ENCODE results near the gene CLGN. TPM values are rescaled to one million over a fixed set of nuclear protein-coding genes. Genes with fewer than 3 reads are reported as not detected.

The CLGN gene
- total and polyA plus RNA-seq, 2 of the 13 experiments (the other 11 are each of a cell fraction or from before 2014, with no cell fraction given): 7.2 to 17.0 TPM

DNA sequence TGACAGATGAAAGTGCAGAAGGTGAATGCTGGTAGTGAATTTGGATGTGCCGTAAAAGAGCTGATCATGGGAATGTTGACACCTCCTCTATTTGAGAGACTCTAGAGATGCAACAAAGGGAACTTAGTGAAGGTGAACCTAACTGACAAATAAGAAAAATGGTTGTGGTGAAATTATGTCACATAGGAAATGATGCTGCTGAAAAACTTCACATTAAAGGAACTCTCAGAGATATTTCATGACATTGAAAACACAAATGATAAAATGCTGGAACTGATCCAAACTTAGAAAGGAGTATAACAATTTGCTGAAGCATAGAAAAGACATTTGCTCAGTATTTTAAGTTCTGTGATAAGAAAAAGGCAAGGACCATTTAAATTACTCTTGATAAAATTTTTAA lies 38.7 kb upstream of the CLGN start (continued):
- TF ChIP-seq, protein P1, sequence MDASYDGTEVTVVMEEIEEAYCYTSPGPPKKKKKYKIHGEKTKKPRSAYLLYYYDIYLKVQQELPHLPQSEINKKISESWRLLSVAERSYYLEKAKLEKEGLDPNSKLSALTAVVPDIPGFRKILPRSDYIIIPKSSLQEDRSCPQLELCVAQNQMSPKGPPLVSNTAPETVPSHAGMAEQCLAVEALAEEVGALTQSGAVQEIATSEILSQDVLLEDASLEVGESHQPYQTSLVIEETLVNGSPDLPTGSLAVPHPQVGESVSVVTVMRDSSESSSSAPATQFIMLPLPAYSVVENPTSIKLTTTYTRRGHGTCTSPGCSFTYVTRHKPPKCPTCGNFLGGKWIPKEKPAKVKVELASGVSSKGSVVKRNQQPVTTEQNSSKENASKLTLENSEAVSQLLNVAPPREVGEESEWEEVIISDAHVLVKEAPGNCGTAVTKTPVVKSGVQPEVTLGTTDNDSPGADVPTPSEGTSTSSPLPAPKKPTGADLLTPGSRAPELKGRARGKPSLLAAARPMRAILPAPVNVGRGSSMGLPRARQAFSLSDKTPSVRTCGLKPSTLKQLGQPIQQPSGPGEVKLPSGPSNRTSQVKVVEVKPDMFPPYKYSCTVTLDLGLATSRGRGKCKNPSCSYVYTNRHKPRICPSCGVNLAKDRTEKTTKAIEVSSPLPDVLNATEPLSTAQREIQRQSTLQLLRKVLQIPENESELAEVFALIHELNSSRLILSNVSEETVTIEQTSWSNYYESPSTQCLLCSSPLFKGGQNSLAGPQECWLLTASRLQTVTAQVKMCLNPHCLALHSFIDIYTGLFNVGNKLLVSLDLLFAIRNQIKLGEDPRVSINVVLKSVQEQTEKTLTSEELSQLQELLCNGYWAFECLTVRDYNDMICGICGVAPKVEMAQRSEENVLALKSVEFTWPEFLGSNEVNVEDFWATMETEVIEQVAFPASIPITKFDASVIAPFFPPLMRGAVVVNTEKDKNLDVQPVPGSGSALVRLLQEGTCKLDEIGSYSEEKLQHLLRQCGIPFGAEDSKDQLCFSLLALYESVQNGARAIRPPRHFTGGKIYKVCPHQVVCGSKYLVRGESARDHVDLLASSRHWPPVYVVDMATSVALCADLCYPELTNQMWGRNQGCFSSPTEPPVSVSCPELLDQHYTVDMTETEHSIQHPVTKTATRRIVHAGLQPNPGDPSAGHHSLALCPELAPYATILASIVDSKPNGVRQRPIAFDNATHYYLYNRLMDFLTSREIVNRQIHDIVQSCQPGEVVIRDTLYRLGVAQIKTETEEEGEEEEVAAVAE (CRISPR knock-in tag; IDR thresholded peaks at IDR 0.05; ENCODE audit: borderline replicate concordance): no peak
- TF ChIP-seq, protein P2, sequence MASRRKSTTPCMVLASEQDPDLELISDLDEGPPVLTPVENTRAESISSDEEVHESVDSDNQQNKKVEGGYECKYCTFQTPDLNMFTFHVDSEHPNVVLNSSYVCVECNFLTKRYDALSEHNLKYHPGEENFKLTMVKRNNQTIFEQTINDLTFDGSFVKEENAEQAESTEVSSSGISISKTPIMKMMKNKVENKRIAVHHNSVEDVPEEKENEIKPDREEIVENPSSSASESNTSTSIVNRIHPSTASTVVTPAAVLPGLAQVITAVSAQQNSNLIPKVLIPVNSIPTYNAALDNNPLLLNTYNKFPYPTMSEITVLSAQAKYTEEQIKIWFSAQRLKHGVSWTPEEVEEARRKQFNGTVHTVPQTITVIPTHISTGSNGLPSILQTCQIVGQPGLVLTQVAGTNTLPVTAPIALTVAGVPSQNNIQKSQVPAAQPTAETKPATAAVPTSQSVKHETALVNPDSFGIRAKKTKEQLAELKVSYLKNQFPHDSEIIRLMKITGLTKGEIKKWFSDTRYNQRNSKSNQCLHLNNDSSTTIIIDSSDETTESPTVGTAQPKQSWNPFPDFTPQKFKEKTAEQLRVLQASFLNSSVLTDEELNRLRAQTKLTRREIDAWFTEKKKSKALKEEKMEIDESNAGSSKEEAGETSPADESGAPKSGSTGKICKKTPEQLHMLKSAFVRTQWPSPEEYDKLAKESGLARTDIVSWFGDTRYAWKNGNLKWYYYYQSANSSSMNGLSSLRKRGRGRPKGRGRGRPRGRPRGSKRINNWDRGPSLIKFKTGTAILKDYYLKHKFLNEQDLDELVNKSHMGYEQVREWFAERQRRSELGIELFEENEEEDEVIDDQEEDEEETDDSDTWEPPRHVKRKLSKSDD (CRISPR knock-in tag; IDR thresholded peaks at IDR 0.05; ENCODE audit: low read depth): no peak
- TF ChIP-seq ZNF607 (CRISPR knock-in tag; IDR thresholded peaks at IDR 0.05; ENCODE audit: borderline replicate concordance): no peak
- no peak for TF ChIP-seq MATR3 (CRISPR knock-in tag; IDR thresholded peaks at IDR 0.05)
- TF ChIP-seq, protein P3, sequence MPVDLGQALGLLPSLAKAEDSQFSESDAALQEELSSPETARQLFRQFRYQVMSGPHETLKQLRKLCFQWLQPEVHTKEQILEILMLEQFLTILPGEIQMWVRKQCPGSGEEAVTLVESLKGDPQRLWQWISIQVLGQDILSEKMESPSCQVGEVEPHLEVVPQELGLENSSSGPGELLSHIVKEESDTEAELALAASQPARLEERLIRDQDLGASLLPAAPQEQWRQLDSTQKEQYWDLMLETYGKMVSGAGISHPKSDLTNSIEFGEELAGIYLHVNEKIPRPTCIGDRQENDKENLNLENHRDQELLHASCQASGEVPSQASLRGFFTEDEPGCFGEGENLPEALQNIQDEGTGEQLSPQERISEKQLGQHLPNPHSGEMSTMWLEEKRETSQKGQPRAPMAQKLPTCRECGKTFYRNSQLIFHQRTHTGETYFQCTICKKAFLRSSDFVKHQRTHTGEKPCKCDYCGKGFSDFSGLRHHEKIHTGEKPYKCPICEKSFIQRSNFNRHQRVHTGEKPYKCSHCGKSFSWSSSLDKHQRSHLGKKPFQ (CRISPR knock-in tag; IDR thresholded peaks at IDR 0.05; ENCODE audit: insufficient replicate concordance): no peak
- TF ChIP-seq, protein P4, sequence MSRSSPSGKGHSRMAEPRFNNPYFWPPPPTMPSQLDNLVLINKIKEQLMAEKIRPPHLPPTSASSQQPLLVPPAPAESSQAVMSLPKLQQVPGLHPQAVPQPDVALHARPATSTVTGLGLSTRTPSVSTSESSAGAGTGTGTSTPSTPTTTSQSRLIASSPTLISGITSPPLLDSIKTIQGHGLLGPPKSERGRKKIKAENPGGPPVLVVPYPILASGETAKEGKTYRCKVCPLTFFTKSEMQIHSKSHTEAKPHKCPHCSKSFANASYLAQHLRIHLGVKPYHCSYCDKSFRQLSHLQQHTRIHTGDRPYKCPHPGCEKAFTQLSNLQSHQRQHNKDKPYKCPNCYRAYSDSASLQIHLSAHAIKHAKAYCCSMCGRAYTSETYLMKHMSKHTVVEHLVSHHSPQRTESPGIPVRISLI (CRISPR knock-in tag; IDR thresholded peaks at IDR 0.05; ENCODE audit: borderline replicate concordance): no peak
